ENCODE results near the gene CLTB. TPM values are rescaled to one million over a fixed set of nuclear protein-coding genes. Genes with fewer than 3 reads are reported as not detected.

The CLTB gene
- polyA plus RNA-seq, 5 donors, result 37.7 to 68.3 (median 45.7) TPM

GRCh38 chr5:176356179-176356566 is 60.2 kb downstream of the CLTB start:
- DNase-seq, result no peak

DNA sequence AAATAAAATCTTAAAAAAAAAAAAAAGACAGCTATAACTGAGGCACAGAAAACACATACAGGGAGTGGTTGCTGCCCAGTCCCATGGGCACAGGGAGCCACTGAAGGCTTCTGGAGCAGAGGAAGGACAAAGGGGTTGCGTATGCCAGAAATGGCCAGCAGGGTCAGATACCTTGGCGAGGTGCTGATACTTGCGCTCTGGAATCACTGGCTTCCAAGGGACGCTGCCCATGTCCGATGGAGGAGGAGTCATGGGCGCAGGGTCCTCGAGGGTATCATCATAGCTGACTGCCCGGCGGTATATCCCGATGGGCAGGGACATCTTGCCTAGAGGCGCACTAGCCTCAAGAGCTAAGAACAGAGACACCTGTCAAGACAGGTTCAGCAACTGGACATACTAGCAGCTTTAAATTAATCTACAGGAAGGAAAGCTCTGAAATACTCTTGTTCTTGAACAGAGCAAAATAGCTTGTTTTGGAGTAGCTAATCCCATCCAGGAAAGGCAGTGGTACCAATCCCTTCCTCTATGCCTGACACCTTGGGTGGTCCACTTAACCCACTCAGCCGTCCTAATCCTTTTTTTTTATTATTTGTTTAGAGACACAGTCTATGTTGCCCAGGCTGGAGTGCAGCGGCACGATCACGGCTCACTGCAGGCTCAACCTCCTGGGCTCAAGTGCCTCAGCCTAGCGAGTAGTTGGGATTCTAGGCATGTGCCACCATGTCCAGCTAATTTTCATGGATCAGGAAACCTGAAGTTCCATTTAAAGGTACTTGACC is 60.8 kb downstream of the CLTB start:
- DNase-seq, result no peak

DNA sequence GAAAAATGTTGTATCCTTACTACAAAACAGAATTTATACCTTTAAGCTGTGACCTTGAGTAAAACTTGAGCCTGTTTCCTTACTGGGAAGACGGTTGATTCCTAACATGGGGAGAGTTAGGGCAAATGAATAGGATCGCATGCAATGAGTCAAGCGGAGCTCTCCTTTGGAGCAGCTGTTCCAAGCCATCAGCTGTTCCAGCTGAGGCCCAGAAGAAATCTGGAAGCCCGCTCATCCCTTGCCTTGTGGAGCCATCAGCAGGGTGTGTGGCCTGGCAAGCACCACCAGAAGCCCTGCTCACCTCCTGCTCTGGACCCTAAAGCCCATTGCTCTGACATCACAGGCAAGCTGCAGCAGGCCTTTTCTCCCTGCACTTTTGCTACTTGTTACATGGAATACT is 62.8 kb downstream of the CLTB start:
- DNase-seq, result no peak

GRCh38 chr5:176352116-176352878 is 64.0 kb downstream of the CLTB start:
- no peak for DNase-seq

DNA sequence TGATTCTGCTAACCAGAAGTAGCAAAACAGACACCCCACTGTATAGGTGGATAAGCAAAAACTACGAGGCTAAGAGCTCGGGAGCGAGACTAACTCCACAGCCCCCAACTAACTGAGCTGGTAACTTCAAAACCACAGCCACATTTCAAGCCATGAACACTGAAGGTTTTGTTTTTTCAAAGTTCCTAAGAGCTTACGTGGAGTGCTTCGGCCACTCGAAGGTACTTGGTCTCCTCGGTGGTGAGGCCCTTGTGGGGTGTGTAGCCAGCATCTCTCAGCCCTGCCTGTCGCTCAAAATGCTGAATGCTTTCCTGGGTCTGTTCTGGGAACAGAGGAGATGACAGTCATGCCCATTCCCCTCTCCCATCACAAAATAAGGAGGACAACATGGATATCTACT is 65.9 kb downstream of the CLTB start:
- DNase-seq, result peak; percentile 47 to 50

DNA sequence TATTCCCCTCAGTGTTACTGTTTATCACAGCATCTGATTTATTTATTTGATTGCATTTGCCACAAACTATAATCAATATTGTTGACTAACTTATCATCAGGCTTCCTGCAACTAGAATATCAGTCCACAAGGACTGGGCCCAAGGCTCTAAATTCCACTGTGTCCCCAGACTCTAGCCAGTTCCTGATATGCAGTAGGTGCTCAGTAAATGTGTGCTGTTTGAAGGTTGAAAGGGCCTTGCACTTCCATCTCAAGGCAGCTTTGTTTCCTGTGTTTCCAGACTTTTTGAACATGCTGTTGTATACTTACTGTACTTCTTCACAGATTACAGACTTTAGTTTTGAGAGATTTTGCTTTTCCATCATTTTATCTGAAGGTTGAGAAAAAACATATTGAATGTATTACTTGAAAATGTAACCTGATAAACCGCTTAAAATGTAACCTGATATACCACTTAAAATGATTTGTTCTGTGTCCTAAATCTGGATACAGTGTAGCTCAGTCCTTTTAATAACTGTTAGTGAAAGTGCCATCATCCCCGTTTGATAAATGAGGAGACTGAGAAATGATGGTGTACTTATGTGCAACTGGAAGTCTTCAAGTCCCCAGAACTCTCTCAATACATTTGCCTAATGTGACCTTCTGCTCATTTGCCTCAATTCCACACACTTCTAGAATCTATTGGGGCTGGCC is 73.4 kb downstream of the CLTB start:
- DNase-seq, result no peak

Other genes with a start within 250 kb of the CLTB start
- gene SIMC1, start 178.1 kb downstream of the CLTB start, polyA plus RNA-seq (ENCODE audit: insufficient read depth in 1 of 5, insufficient read length in 5 of 5, low replicate concordance in 1 of 5), result 10 to 100 TPM; 21.5 to 29.1 (median 26.4) TPM
- 100 to 1,000 TPM; 142 to 174 (median 161) TPM for gene KIAA1191, start 54.8 kb downstream of the CLTB start, polyA plus RNA-seq (ENCODE audit: insufficient read depth in 1 of 5, insufficient read length in 5 of 5, low replicate concordance in 1 of 5)
- 10 to 100 TPM; 11.4 to 20.7 (median 16.4) TPM for gene ARL10, start 51.1 kb downstream of the CLTB start, polyA plus RNA-seq (ENCODE audit: insufficient read depth in 1 of 5, insufficient read length in 5 of 5, low replicate concordance in 1 of 5)
- gene NOP16, start 27.9 kb downstream of the CLTB start, polyA plus RNA-seq (ENCODE audit: insufficient read depth in 1 of 5, insufficient read length in 5 of 5, low replicate concordance in 1 of 5), result 10 to 100 TPM; 24.0 to 36.8 (median 33.2) TPM
- 100 to 1,000 TPM in 1 of 5 donors, 10 to 100 TPM in 4; 69.4 to 121 (median 89.8) TPM for gene HIGD2A, start 27.8 kb downstream of the CLTB start, polyA plus RNA-seq (ENCODE audit: insufficient read depth in 1 of 5, insufficient read length in 5 of 5, low replicate concordance in 1 of 5)
- gene FAF2, start 31.8 kb upstream of the CLTB start, polyA plus RNA-seq (ENCODE audit: insufficient read depth in 1 of 5, insufficient read length in 5 of 5, low replicate concordance in 1 of 5), result 10 to 100 TPM; 41.9 to 55.9 (median 51.2) TPM
- 10 to 100 TPM; 31.9 to 54.4 (median 47.2) TPM for gene RNF44, start 120.9 kb upstream of the CLTB start, polyA plus RNA-seq (ENCODE audit: insufficient read depth in 1 of 5, insufficient read length in 5 of 5, low replicate concordance in 1 of 5)
- under 1 TPM; 0.33 to 0.60 (median 0.40) TPM for gene CDHR2, start 132.8 kb upstream of the CLTB start, polyA plus RNA-seq (ENCODE audit: insufficient read depth in 1 of 5, insufficient read length in 5 of 5, low replicate concordance in 1 of 5)
- gene GPRIN1, start 193.6 kb upstream of the CLTB start, polyA plus RNA-seq (ENCODE audit: insufficient read depth in 1 of 5, insufficient read length in 5 of 5, low replicate concordance in 1 of 5), result 1 to 10 TPM in 3 of 5 donors, under 1 TPM in 2; 0.72 to 1.2 (median 1.0) TPM
- gene SNCB, start 214.0 kb upstream of the CLTB start, polyA plus RNA-seq (ENCODE audit: insufficient read depth in 1 of 5, insufficient read length in 5 of 5, low replicate concordance in 1 of 5), result under 1 TPM; 0.19 to 0.77 (median 0.45) TPM
- under 1 TPM in 2 of 5 donors, not detected in 3; 0.05 to 0.08 TPM for gene EIF4E1B, start 214.1 kb upstream of the CLTB start, polyA plus RNA-seq (ENCODE audit: insufficient read depth in 1 of 5, insufficient read length in 5 of 5, low replicate concordance in 1 of 5)
- gene TSPAN17, start 230.9 kb upstream of the CLTB start, polyA plus RNA-seq (ENCODE audit: insufficient read depth in 1 of 5, insufficient read length in 5 of 5, low replicate concordance in 1 of 5), result 10 to 100 TPM; 25.2 to 38.3 (median 32.8) TPM